ENCODE results near the gene PSMA8.

DNA sequence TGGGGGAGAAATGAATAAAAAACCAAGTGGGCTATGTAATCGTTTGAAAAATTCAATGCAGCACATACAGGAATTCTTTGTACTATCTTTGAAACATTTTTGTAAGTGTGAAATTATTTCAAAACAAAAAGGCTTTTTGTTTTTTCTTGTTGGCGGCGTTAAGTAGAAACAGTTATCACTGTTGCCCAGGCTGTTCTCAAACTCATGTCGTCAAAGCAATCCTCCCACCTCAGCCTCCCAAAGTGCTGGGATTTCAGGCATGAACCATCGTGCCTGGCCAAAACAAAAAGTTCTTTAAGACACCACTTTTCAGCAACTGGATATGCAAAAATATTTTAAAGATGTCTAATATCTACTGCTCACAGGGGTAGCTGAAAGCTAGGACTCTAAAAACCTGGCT, 48.6 kb upstream of the PSMA8 start:
- TF ChIP-seq, protein P1, sequence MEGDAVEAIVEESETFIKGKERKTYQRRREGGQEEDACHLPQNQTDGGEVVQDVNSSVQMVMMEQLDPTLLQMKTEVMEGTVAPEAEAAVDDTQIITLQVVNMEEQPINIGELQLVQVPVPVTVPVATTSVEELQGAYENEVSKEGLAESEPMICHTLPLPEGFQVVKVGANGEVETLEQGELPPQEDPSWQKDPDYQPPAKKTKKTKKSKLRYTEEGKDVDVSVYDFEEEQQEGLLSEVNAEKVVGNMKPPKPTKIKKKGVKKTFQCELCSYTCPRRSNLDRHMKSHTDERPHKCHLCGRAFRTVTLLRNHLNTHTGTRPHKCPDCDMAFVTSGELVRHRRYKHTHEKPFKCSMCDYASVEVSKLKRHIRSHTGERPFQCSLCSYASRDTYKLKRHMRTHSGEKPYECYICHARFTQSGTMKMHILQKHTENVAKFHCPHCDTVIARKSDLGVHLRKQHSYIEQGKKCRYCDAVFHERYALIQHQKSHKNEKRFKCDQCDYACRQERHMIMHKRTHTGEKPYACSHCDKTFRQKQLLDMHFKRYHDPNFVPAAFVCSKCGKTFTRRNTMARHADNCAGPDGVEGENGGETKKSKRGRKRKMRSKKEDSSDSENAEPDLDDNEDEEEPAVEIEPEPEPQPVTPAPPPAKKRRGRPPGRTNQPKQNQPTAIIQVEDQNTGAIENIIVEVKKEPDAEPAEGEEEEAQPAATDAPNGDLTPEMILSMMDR (IDR thresholded peaks at IDR 0.05), result no peak
- no peak for TF ChIP-seq POLR2A (IDR thresholded peaks at IDR 0.05)
